Astrocyte (in vitro differentiated cells and primary cell): ENCODE data around the gene ATRN. TPM values are rescaled to one million over a fixed set of nuclear protein-coding genes. Genes with fewer than 3 reads are reported as not detected.

Experiments
- DNase-seq: peaks from one replicate; pipeline ENCODE4 v3.0.0-alpha.2; 2010; ENCODE audit warnings: low read depth
- FAIRE-seq: peaks from 2 replicates; lab custom pipeline; 2011; peaks lifted over from hg19 to GRCh38; lab: Jason Lieb, UNC
- H2AFZ ChIP-seq: 2 replicates; pipeline ENCODE4 v1.6.0; 2012; ENCODE audit warnings: low read depth, low read length, inconsistent platforms
- H3K27ac ChIP-seq: 2 replicates; pipeline ENCODE4 v1.5.1; 2011; ENCODE audit warnings: low read depth, low read length, inconsistent platforms
- H3K27me3 ChIP-seq: 2 replicates; pipeline ENCODE4 v1.6.0; 2011; ENCODE audit warnings: low read length, inconsistent platforms; ENCODE audit not compliant: insufficient read depth
- H3K36me3 ChIP-seq: 2 replicates; pipeline ENCODE4 v1.5.1; 2011; ENCODE audit warnings: low read length, inconsistent platforms; ENCODE audit not compliant: insufficient read depth
- H3K4me1 ChIP-seq: 2 replicates; pipeline ENCODE4 v1.5.1; 2011; ENCODE audit warnings: low read length, inconsistent platforms; ENCODE audit not compliant: insufficient read depth
- H3K4me2 ChIP-seq: 2 replicates; pipeline ENCODE4 v1.6.0; 2012; ENCODE audit warnings: low read length, inconsistent platforms
- H3K4me3 ChIP-seq: 2 replicates; pipeline ENCODE4 v1.5.1; 2011; ENCODE audit warnings: low read depth, mild to moderate bottlenecking, low read length, inconsistent platforms; ENCODE audit not compliant: insufficient read depth
- H3K79me2 ChIP-seq: 2 replicates; pipeline ENCODE4 v1.6.0; 2012; ENCODE audit warnings: mild to moderate bottlenecking, low read length, inconsistent platforms; ENCODE audit not compliant: insufficient read depth
- H3K9ac ChIP-seq: 2 replicates; pipeline ENCODE4 v1.6.0; 2012; ENCODE audit warnings: mild to moderate bottlenecking, low read length, inconsistent platforms
- H3K9me3 ChIP-seq: 2 replicates; pipeline ENCODE4 v1.5.1; 2012; ENCODE audit warnings: low read depth, mild to moderate bottlenecking, low read length, inconsistent platforms; ENCODE audit not compliant: insufficient read depth
- H4K20me1 ChIP-seq: 2 replicates; pipeline ENCODE4 v1.6.0; 2012; ENCODE audit warnings: low read length, inconsistent platforms; ENCODE audit not compliant: insufficient read depth
- H3K27ac Mint-ChIP-seq: one replicate; pipeline ENCODE4 v1.8.0; 2021; ENCODE audit warnings: mild to moderate bottlenecking, mixed read lengths; ENCODE audit not compliant: unreplicated experiment
- H3K27me3 Mint-ChIP-seq: one replicate; pipeline ENCODE4 v1.8.0; 2021; ENCODE audit warnings: low read depth, mixed read lengths; ENCODE audit not compliant: unreplicated experiment
- H3K36me3 Mint-ChIP-seq: one replicate; pipeline ENCODE4 v1.8.0; 2021; ENCODE audit warnings: low read depth, mixed read lengths; ENCODE audit not compliant: unreplicated experiment
- H3K4me1 Mint-ChIP-seq: one replicate; pipeline ENCODE4 v1.8.0; 2021; ENCODE audit warnings: low read depth, mixed read lengths; ENCODE audit not compliant: unreplicated experiment
- H3K4me3 Mint-ChIP-seq: one replicate; pipeline ENCODE4 v1.8.0; 2021; ENCODE audit warnings: mild to moderate bottlenecking, moderate library complexity, mixed read lengths; ENCODE audit not compliant: unreplicated experiment
- H3K9me3 Mint-ChIP-seq: one replicate; pipeline ENCODE4 v1.8.0; 2021; ENCODE audit warnings: mild to moderate bottlenecking, mixed read lengths; ENCODE audit not compliant: unreplicated experiment
- CTCF ChIP-seq: IDR thresholded peaks from 2 replicates; pipeline ENCODE4 v1.5.1; 2011; ENCODE audit warnings: low read depth, mild to moderate bottlenecking, inconsistent platforms, low read length, moderate library complexity; ENCODE audit not compliant: insufficient read depth
- EZH2 ChIP-seq: IDR thresholded peaks from 2 replicates; pipeline ENCODE4 v1.6.1; 2012; ENCODE audit warnings: mild to moderate bottlenecking, low read length, inconsistent platforms; ENCODE audit not compliant: insufficient read depth
- total RNA-seq: library from RNA; stranded (reverse); gene quantifications from 2 replicates; pipeline ENCODE4 v1.2.1, GENCODE V29; 2021

Gene ATRN
- total RNA-seq, 1 donor from 2014 or later: 33.8 TPM

GRCh38 chr20:3606021-3606420 is 135.2 kb downstream of the ATRN start:
- H3K4me2 ChIP-seq: no peak overlapping the region
- DNase-seq: no peak
- peak overlapping the region; percentile 86 for H3K27ac Mint-ChIP-seq

GRCh38 chr20:3611901-3612300 is 141.1 kb downstream of the ATRN start:
- peaks cover 8% of the 10 kb centered on the region for H3K36me3 Mint-ChIP-seq
- H3K4me3 Mint-ChIP-seq: no peak overlapping the region
- H3K9ac ChIP-seq: no peak overlapping the region
- peaks cover 5% of the 10 kb centered on the region for H4K20me1 ChIP-seq
- no peak overlapping the region for H3K4me2 ChIP-seq
- no peak overlapping the region for H2AFZ ChIP-seq
- H3K4me1 Mint-ChIP-seq: peaks cover 18% of the 10 kb centered on the region
- no peaks in the 10 kb centered on the region for H3K79me2 ChIP-seq
- H3K4me1 ChIP-seq: no peaks in the 10 kb centered on the region
- no peak overlapping the region for H3K4me3 ChIP-seq
- H3K9me3 Mint-ChIP-seq: no peaks in the 10 kb centered on the region
- no peak overlapping the region for H3K27ac Mint-ChIP-seq
- H3K36me3 ChIP-seq: no peaks in the 10 kb centered on the region
- DNase-seq (no peak), FAIRE-seq (no peak)
- no peak for TF ChIP-seq EZH2
- TF ChIP-seq CTCF: no peak
- H3K27me3 Mint-ChIP-seq: no peaks in the 10 kb centered on the region
- H3K9me3 ChIP-seq: no peaks in the 10 kb centered on the region
- no peak overlapping the region for H3K27ac ChIP-seq
- no peaks in the 10 kb centered on the region for H3K27me3 ChIP-seq

More at GRCh38 chr20:3606021-3606420, 135.2 kb downstream of the ATRN start:
- no peak overlapping the region for H2AFZ ChIP-seq
- no peak overlapping the region for H3K9ac ChIP-seq
- H3K27ac ChIP-seq: no peak overlapping the region
- Mint-ChIP-seq H3K4me3 (no peak overlapping the region), H3K27me3 (no peaks in the 10 kb centered on the region), H3K36me3 (peaks cover 23% of the 10 kb centered on the region), H3K4me1 (peaks cover 8% of the 10 kb centered on the region), H3K9me3 (no peaks in the 10 kb centered on the region)
- no peak for TF ChIP-seq CTCF
- H3K4me3 ChIP-seq: no peak overlapping the region
- no peaks in the 10 kb centered on the region for H3K9me3 ChIP-seq
- no peaks in the 10 kb centered on the region for H3K4me1 ChIP-seq
- H3K79me2 ChIP-seq: no peaks in the 10 kb centered on the region
- FAIRE-seq: no peak
- H3K36me3 ChIP-seq: peaks cover 11% of the 10 kb centered on the region
- no peaks in the 10 kb centered on the region for H4K20me1 ChIP-seq
- no peaks in the 10 kb centered on the region for H3K27me3 ChIP-seq

- no peak overlapping the region for H3K4me3 Mint-ChIP-seq
Measured at GRCh38 chr20:3612795-3613572, 142.2 kb downstream of the ATRN start.

More at GRCh38 chr20:3612795-3613572, 142.2 kb downstream of the ATRN start:
- Mint-ChIP-seq H3K4me1 (peaks cover 18% of the 10 kb centered on the region), H3K36me3 (peaks cover 5% of the 10 kb centered on the region), H3K9me3 (no peaks in the 10 kb centered on the region), H3K27me3 (no peaks in the 10 kb centered on the region), H3K27ac (no peak overlapping the region)
- Histone ChIP-seq H3K27me3 (no peaks in the 10 kb centered on the region), H2AFZ (no peak overlapping the region), H3K36me3 (no peaks in the 10 kb centered on the region), H3K4me3 (no peak overlapping the region), H3K4me2 (no peak overlapping the region), H3K9me3 (no peaks in the 10 kb centered on the region), H4K20me1 (peaks cover 5% of the 10 kb centered on the region), H3K9ac (no peak overlapping the region), H3K79me2 (no peaks in the 10 kb centered on the region), H3K4me1 (no peaks in the 10 kb centered on the region), H3K27ac (no peak overlapping the region)
- FAIRE-seq: no peak
- DNase-seq: no peak
- no peak for TF ChIP-seq EZH2
- no peak for TF ChIP-seq CTCF
